A549 (cell line): ENCODE data around the gene GRIP2.
"Not testable (repeated sequence)": the region's sequence is repeated elsewhere in the genome, so short reads cannot be mapped to it uniquely, and the experiment has no call there.

Source experiments
- JUN ChIP-seq, 2 experiments: fragments of >200 bp; sonication (Bioruptor Twin); formaldehyde crosslinking; IDR thresholded peaks; 2 replicates in 1 of 2; 3 replicates in 1 of 2; pipeline ENCODE4 v1.6.1; 2016 to 2017
- TF ChIP-seq, protein P1 (sequence below): fragments of >200 bp; sonication (Bioruptor Twin); formaldehyde crosslinking; IDR thresholded peaks from 3 replicates; pipeline ENCODE4 v1.5.1; 2016
- TF ChIP-seq, protein P2 (sequence below): fragments of 450-650 bp; IDR thresholded peaks from 2 replicates; pipeline ENCODE4 v1.6.1; 2014; ENCODE audit warnings: antibody characterized with exemption
- TF ChIP-seq, protein P3 (sequence below): fragments of 250-450 bp; sonication (Bioruptor Pico); IDR thresholded peaks from 2 replicates; pipeline ENCODE4 v1.5.0; 2021; ENCODE audit warnings: mild to moderate bottlenecking, moderate library complexity, borderline replicate concordance

DNA sequence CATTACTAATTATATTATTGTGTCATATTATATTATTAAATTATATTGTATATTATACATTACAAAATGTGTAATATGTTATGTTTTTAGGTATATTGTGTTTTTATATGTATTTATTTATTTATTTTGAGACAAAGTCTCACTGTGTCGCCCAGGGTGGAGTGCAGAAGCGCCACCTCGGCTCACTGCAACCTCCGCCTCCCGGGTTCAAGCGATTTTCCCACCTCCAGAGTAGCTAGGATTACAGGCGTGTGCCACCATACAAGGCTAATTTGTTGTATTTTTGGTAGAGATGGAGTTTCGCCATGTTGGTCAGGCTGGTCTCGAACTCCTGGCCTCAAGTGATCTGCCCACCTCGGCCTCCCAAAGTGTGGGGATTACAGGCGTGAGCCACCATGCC lies 24.6 kb downstream of the GRIP2 start:
- TF ChIP-seq, protein P1, sequence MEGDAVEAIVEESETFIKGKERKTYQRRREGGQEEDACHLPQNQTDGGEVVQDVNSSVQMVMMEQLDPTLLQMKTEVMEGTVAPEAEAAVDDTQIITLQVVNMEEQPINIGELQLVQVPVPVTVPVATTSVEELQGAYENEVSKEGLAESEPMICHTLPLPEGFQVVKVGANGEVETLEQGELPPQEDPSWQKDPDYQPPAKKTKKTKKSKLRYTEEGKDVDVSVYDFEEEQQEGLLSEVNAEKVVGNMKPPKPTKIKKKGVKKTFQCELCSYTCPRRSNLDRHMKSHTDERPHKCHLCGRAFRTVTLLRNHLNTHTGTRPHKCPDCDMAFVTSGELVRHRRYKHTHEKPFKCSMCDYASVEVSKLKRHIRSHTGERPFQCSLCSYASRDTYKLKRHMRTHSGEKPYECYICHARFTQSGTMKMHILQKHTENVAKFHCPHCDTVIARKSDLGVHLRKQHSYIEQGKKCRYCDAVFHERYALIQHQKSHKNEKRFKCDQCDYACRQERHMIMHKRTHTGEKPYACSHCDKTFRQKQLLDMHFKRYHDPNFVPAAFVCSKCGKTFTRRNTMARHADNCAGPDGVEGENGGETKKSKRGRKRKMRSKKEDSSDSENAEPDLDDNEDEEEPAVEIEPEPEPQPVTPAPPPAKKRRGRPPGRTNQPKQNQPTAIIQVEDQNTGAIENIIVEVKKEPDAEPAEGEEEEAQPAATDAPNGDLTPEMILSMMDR: not testable (repeated sequence)
- TF ChIP-seq JUN (IDR thresholded peaks at IDR 0.05): not testable (repeated sequence)
- TF ChIP-seq, protein P2, sequence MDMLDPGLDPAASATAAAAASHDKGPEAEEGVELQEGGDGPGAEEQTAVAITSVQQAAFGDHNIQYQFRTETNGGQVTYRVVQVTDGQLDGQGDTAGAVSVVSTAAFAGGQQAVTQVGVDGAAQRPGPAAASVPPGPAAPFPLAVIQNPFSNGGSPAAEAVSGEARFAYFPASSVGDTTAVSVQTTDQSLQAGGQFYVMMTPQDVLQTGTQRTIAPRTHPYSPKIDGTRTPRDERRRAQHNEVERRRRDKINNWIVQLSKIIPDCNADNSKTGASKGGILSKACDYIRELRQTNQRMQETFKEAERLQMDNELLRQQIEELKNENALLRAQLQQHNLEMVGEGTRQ: not testable (repeated sequence)
- TF ChIP-seq, protein P3, sequence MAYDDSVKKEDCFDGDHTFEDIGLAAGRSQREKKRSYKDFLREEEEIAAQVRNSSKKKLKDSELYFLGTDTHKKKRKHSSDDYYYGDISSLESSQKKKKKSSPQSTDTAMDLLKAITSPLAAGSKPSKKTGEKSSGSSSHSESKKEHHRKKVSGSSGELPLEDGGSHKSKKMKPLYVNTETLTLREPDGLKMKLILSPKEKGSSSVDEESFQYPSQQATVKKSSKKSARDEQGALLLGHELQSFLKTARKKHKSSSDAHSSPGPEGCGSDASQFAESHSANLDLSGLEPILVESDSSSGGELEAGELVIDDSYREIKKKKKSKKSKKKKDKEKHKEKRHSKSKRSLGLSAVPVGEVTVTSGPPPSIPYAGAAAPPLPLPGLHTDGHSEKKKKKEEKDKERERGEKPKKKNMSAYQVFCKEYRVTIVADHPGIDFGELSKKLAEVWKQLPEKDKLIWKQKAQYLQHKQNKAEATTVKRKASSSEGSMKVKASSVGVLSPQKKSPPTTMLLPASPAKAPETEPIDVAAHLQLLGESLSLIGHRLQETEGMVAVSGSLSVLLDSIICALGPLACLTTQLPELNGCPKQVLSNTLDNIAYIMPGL (CRISPR knock-in tag): not testable (repeated sequence)
